GM19397 (cell line): ENCODE measurements around the gene TECTA.

Experiments used
- ATAC-seq: cut with Tn5 transposase; IDR thresholded peaks from one replicate; pipeline ENCODE4 v1.9.1; 2021; ENCODE audit warnings: mild to moderate bottlenecking, moderate library complexity; ENCODE audit not compliant: unreplicated experiment

Gene TECTA

DNA sequence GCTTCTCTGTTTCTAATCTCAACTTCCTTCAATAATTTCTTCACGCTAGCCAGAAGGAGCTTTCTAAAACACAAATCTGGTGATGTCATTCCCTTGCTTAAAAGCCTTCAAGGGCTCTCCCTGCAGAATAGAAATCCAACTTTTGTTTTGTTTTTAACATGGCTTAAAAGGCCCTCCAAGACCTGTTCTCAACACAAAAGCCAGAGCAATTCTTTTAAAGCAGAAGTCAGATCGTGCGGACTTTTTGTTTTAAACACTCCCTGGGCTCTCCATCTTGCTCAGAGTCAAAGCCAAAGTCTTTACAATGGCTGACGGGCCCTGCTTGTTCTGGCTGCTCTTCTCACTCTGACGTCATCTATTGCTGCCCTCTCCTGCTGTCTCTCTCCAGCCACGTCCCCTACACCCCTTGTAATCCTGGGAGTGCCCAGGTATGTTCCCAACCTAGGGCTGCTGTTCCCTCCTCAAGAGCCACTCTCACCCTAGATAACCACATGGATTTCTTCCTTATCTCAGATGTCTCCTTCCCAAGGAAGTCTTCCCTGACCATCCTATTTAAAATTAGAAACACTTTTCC is 22.5 kb downstream of the TECTA start:
- no peak for ATAC-seq

- ATAC-seq: no peak
Measured at GRCh38 chr11:121127809-121128208, 26.8 kb downstream of the TECTA start.

GRCh38 chr11:121129362-121130340 is 28.6 kb downstream of the TECTA start:
- ATAC-seq: no peak

DNA sequence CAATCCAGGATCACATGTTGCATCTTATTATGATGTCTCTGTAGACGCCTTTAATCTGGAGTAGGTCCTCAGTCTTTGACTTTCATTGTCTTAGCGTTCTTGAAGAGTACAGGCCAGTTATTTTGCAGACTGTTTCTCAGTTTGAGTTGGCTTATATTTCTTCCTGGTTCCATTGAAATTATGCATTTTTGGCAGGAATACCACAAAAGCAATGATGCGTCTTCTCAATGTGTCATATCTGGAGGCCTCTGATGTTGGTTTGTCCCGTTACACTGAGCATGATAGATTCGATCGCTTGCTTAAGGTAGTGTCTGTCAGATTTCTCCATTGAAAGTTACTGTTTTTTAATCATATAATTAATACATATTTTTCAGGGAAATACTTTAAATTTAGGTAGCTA is 30.6 kb downstream of the TECTA start:
- no peak for ATAC-seq

DNA sequence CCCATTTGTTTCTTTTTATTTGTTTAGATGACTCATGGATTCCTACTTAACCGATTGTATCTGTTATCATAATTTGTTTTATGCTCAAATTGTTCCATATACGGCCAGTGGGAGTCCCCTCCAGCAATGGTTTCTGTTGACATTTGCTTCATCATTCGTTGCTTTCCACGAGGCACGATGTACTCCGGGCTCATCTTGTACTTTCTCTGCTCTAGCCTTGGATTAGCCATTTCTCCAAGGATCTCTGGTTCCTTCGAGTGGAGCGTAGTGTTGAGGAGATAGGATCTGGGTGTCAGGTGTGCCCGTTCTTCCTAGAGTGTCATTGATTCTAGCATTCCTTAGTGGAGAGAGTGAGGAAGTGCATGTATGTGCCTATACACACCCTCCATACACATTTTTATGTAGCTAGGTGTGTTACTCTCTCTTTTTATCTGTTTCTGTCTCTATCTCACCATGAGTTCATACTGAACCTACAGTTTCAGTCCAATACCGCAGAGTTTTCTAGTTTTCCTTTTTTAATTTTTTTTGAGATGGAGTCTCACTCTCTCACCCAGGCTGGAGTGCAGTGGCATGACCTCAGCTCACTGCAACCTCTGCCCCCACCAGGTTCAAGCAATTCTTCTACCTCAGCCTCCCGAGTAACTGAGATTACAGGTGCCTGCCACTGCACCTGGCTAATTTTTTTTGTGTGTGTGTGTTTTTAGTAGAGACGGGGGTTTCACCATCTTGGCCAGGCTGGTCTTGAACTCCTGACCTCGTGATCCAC is 31.4 kb downstream of the TECTA start:
- no peak for ATAC-seq

GRCh38 chr11:121134741-121135312 is 33.8 kb downstream of the TECTA start:
- ATAC-seq: no peak

- no peak for ATAC-seq
Measured at GRCh38 chr11:121137005-121137404, 36.0 kb downstream of the TECTA start.

- no peak for ATAC-seq
Measured at GRCh38 chr11:121138259-121138658, 37.2 kb downstream of the TECTA start.

DNA sequence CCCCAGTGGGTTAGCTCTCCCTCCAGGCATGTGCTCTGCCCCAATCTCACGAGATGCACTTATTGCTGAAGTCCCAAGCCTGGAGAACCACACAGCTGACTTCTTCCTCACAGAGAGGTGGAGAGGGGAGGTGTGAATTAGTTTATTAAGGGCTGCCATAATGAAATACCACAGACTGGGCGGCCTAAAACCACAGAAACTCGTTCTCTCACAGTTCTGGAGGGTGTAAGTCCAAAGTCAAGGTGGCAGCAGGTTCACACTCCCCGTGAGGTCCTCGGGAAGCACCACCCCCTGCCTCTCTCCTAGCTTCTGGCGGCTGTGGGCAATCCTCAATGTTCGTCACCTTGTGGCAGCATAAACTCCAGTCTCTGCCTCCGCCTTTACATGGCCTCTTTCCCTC is 39.3 kb downstream of the TECTA start:
- ATAC-seq: no peak

GRCh38 chr11:121141066-121141465 is 40.0 kb downstream of the TECTA start:
- no peak for ATAC-seq

GRCh38 chr11:121143921-121144320 is 42.9 kb downstream of the TECTA start:
- ATAC-seq: no peak

GRCh38 chr11:121144723-121145122 is 43.7 kb downstream of the TECTA start:
- ATAC-seq: no peak

DNA sequence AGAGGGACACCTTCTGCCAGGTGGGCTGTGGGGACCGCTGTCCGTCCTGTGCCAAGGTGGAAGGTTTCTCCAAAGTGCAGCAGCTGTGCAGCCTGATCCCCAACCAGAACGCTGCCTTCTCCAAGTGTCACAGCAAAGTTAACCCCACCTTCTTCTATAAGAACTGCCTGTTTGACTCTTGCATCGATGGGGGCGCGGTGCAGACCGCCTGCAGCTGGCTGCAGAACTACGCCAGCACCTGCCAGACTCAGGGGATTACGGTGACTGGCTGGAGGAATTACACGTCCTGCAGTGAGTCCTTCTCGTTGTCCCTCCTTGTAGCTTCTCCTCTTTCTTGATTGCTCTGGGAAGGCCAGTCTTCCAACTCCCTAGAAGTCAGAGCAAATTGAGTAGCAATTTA is 44.8 kb downstream of the TECTA start:
- no peak for ATAC-seq

DNA sequence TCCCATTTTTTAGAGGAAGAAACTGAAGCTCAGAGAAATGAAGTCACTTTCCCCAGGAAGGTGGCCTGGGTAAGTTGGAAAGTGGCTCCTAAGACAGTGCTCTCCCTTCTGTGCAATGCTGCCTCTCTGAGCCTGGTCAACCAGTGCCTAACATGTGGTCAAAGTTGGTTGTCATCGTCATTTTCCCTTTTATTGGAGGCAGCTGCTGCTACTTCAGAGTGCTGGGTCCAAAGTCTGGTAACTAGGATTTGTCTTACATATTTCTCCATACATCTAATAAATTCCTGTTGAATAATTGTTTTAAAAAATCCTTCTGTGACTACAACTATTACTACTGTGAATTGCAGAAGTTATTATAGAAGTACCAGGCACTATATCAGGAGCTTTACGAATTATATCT is 48.1 kb downstream of the TECTA start:
- ATAC-seq: no peak

- no peak for ATAC-seq
Measured at GRCh38 chr11:121151207-121151688, 50.2 kb downstream of the TECTA start.

DNA sequence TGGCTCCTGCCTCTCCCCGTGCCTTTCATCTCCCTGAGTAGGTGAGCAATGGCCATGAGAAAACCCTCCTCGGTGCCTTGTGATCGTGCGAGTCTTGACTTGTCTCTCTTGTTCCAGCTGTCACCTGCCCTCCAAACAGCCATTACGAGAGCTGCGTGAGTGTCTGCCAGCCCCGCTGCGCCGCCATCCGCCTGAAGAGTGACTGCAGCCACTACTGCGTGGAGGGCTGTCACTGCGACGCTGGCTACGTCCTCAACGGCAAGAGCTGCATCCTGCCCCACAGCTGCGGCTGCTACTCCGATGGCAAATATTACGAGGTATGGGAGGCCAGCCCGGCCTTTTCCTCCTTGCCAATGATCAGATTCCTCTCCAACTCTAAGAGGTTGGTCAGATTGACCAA is 51.7 kb downstream of the TECTA start:
- ATAC-seq: no peak

- no peak for ATAC-seq
Measured at GRCh38 chr11:121153472-121153871, 52.4 kb downstream of the TECTA start.

- ATAC-seq: no peak
Measured at GRCh38 chr11:121154486-121155314, 53.7 kb downstream of the TECTA start.

- ATAC-seq: no peak
Measured at GRCh38 chr11:121157756-121158155, 56.7 kb downstream of the TECTA start.

DNA sequence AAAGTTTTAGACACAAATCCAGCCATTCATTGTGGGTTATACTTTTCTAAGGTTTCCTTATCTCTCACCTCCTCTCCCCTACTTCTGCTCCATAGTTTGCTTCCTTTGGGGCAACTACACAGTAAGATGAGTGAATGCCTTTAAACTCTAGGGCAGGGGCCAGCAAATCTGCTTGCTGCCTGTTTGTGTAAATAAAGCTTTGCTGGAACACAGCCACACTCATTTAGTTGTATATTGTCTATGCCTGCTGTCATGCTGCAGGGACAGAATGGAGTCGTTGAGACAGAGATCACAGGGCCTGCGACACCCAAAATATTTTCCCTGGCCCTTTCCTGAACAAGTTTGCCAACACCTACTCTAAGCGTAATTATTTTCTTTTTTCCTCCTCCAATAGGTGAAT is 58.7 kb downstream of the TECTA start:
- no peak for ATAC-seq
